Measurements from ENCODE around the gene RAP1GAP. TPM values are rescaled to one million over a fixed set of nuclear protein-coding genes. Genes with fewer than 3 reads are reported as not detected.

Gene RAP1GAP
- polyA plus RNA-seq, 2 of the 4 experiments (the other 2 are of a cell fraction) = 5.4 to 16.7 TPM

- TF ChIP-seq EHMT2 (IDR thresholded peaks at IDR 0.05; ENCODE audit: low read depth) = no peak
- no peak for TF ChIP-seq HOXA7 (CRISPR knock-in tag; IDR thresholded peaks at IDR 0.05)
- TF ChIP-seq CBX8 (IDR thresholded peaks at IDR 0.05) = no peak
- TF ChIP-seq MAZ (IDR thresholded peaks at IDR 0.05; ENCODE audit: borderline replicate concordance, low read depth, low read length) = no peak
Measured at GRCh38 chr1:21576798-21577187, 92.4 kb downstream of the RAP1GAP start (continued).

DNA sequence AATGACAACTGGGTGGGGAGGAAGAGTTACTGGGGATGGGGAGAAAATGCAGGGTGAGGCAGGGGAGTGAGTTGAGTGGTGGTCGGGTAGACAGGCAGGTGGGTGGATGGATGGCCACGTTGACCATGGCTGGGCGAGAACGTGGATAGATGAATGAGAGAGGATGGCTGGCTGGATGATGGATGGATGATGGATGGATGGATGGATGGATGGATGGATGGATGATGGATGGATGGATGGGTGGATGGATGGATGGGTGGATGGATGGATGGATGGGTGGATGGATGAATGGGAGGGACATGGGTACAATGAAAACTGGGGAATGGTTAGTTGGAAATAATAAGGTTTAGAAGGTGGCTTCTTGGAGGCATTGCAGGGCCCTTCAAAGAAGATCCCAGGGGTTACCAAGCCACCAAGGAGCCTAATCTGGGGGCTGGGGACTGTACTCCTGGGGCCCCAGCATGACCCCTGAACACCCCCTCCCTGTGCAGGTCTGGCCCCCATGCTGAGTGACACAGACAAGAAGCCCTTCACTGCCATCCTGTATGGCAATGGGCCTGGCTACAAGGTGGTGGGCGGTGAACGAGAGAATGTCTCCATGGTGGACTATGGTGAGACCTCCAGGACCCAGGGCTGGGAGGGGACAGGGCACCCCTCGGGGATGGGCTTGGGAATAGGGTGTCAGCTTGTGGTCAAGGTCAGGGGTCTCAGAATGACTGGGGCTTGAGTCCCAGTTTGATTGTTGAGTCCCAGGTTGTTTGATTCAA is 92.9 kb downstream of the RAP1GAP start:
- ATAC-seq (no peak), FAIRE-seq (no peak), DNase-seq (ENCODE audit: low read depth in 1 of 2, low spot score in 1 of 2) (no peak)
- WGBS (ENCODE audit: missing lambda C conversion rate) = 73% methylated on average over 5 of the region's 7 CpGs
- Histone ChIP-seq H3K4me3 (no peak overlapping the region), H3K27ac (no peak overlapping the region), H3K4me2 (no peak overlapping the region), H3K4me1 (peaks cover 13% of the 10 kb centered on the region), H3K9me3 (no peaks in the 10 kb centered on the region)
- ChIA-PET POLR2A (no interaction called here), CTCF (no interaction called here)
- TF ChIP-seq HOXA7 (CRISPR knock-in tag; IDR thresholded peaks at IDR 0.05) (no peak), SREBF2 (IDR thresholded peaks at IDR 0.05) (no peak), MAZ (IDR thresholded peaks at IDR 0.05; ENCODE audit: borderline replicate concordance, low read depth, low read length) (no peak), NR3C1 (IDR thresholded peaks at IDR 0.05) (no peak), CHD4 (IDR thresholded peaks at IDR 0.05; ENCODE audit: borderline replicate concordance) (no peak), MAX (IDR thresholded peaks at IDR 0.05) (no peak), ESRRA (IDR thresholded peaks at IDR 0.05; ENCODE audit: borderline replicate concordance, low read length) (no peak), PHF8 (IDR thresholded peaks at IDR 0.05; ENCODE audit: borderline replicate concordance, low read depth) (no peak), MYC (IDR thresholded peaks at IDR 0.05; ENCODE audit: borderline replicate concordance, low read length) (no peak), POLR2A (IDR thresholded peaks at IDR 0.05; ENCODE audit: low read length) (no peak)
- TF ChIP-seq, protein P1, sequence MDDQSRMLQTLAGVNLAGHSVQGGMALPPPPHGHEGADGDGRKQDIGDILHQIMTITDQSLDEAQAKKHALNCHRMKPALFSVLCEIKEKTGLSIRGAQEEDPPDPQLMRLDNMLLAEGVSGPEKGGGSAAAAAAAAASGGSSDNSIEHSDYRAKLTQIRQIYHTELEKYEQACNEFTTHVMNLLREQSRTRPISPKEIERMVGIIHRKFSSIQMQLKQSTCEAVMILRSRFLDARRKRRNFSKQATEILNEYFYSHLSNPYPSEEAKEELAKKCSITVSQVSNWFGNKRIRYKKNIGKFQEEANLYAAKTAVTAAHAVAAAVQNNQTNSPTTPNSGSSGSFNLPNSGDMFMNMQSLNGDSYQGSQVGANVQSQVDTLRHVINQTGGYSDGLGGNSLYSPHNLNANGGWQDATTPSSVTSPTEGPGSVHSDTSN (IDR thresholded peaks at IDR 0.05) = no peak

- FAIRE-seq (no peak), ATAC-seq (no peak), DNase-seq (ENCODE audit: low read depth in 1 of 2, low spot score in 1 of 2) (no peak)
- Histone ChIP-seq H3K4me3 (no peak overlapping the region), H3K27ac (no peak overlapping the region), H3K9me3 (no peaks in the 10 kb centered on the region), H3K4me1 (peaks cover 11% of the 10 kb centered on the region), H3K4me2 (no peak overlapping the region)
- TF ChIP-seq MAX (IDR thresholded peaks at IDR 0.05) = no peak
- TF ChIP-seq HOXA7 (CRISPR knock-in tag; IDR thresholded peaks at IDR 0.05) = no peak
- no peak for TF ChIP-seq EP300 (IDR thresholded peaks at IDR 0.05)
- TF ChIP-seq RCOR1 (IDR thresholded peaks at IDR 0.05; ENCODE audit: low read depth, low read length) = no peak
- TF ChIP-seq NPAS2 (CRISPR knock-in tag; IDR thresholded peaks at IDR 0.05; ENCODE audit: borderline replicate concordance) = no peak
- no peak for TF ChIP-seq MAFK (IDR thresholded peaks at IDR 0.05; ENCODE audit: partially characterized antibody)
- TF ChIP-seq E2F6 (IDR thresholded peaks at IDR 0.05; ENCODE audit: borderline replicate concordance, low read depth) = no peak
- no peak for TF ChIP-seq CBX8 (IDR thresholded peaks at IDR 0.05)
- WGBS (ENCODE audit: missing lambda C conversion rate) = 88% methylated on average over 13 of the region's 18 CpGs
- ChIA-PET CTCF (interaction anchor here (0.9 to 3.6 kb wide), 6 partner anchors 21 to 207 kb away, joined by 3 to 17 read pairs (median 7); no protein-coding TSS in a partner anchor), POLR2A (no interaction called here)
Measured at GRCh38 chr1:21575351-21575942, 93.7 kb downstream of the RAP1GAP start.

All from A549 (cell line).